Stimulated activated CD8-positive, alpha-beta memory T cell treated with anti-CD3 and anti-CD28 coated beads, Interleukin-7, amount 100 ng/mL, for 48 hours (primary cell): ENCODE measurements around the gene WDR26.
"Not testable (repeated sequence)": the region's sequence is repeated elsewhere in the genome, so short reads cannot be mapped to it uniquely, and the experiment has no call there.

ENCODE experiments used
- DNase-seq, 2 donors: peaks; one replicate each; pipeline ENCODE4 v3.0.0-alpha.2; 2020; ENCODE audit warnings: low read depth in 1 of 2; ENCODE audit errors: extremely low read depth in 1 of 2

WDR26 gene

GRCh38 chr1:224433701-224434672 is 610 bp downstream of the WDR26 start:
- DNase-seq, result no peak

GRCh38 chr1:224433041-224433691 is 1.4 kb downstream of the WDR26 start:
- no peak for DNase-seq

- no peak for DNase-seq
Measured at GRCh38 chr1:224432672-224433040, 1.9 kb downstream of the WDR26 start.

- DNase-seq, result no peak
Measured at GRCh38 chr1:224432146-224432545, 2.5 kb downstream of the WDR26 start.

- DNase-seq, result no peak
Measured at GRCh38 chr1:224431726-224432125, 2.9 kb downstream of the WDR26 start.

GRCh38 chr1:224430511-224431113 is 4.0 kb downstream of the WDR26 start:
- DNase-seq, result no peak

DNA sequence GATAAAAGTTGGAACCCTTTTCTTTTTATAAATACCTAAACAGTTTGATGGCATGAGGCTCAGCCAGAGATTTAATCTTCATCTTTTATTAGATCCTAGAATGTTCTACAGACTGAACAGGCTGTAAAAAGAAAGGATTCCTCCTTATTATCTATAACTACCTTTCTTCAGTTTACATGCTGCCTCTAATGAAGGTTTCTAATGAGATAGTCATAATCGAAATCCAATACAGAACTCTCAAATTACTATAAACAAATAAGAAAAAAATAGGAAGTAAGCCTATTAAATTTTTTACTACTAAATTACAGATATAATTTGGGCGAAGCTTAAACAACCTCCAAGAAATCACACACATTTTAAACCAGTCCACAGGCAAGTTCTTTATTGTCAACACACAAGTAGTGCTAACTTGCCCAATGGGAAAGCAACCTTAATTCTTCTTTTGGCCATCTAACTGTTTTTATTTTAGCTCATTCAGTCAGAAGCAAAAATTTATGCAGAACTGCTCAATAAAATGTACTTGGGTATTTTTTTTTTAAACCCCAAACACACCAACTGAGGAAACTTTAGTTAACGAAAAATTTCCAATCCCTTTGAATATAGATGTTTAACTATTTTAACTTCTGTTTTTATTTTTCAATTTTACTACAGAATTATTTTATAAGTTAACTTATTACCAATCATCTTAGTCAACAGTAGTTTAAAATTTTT is 4.8 kb downstream of the WDR26 start:
- no peak for DNase-seq

DNA sequence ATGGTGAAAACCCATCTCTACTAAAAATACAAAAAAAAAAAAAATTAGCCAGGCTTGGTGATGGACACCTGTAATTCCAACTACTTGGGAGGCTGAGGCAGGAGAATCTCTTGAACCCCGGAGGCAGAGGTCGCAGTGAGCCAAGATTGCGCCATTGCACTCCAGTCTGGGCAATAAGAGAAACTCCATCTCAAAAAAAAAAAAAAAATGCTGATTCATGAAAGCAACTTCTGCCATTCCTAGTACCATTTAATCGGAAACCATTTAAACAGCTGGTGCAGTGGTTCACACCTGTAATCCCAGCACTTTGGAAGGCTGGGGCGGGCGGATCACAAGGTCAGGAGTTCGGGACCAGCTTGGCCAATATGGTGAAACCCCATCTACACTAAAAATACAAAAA is 5.9 kb downstream of the WDR26 start:
- DNase-seq, result not testable (repeated sequence)

- no peak for DNase-seq
Measured at GRCh38 chr1:224427346-224427745, 7.3 kb downstream of the WDR26 start.

GRCh38 chr1:224426869-224427268 is 7.7 kb downstream of the WDR26 start:
- not testable (repeated sequence) for DNase-seq

DNA sequence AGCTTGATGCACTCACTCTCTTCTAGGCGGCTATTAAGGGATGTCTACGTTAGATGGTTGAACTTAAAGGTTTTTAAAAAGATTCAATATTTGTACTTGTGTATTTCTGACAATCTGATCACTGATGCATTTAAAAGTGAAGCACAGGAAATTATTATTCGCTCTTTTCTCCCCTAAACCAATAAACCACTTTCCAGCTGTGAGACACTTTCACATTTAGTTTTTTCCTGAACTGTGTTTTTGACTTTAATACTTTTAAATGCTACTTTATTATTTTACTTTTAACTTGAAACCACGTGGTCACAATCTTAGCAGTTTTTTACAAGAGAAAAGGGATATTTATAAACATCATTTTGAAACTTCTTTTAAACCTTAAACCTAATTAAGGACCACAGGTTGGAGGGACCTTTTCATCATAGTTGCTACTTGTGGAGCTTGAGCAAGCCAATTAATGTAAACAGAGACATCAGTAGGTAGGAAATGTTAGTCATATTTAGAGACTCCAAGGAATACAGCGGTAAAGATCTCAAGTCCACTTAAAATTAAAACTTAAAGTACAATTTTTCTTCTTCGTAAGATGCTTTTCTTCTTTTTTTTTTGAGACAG is 9.2 kb downstream of the WDR26 start:
- DNase-seq, result no peak

DNA sequence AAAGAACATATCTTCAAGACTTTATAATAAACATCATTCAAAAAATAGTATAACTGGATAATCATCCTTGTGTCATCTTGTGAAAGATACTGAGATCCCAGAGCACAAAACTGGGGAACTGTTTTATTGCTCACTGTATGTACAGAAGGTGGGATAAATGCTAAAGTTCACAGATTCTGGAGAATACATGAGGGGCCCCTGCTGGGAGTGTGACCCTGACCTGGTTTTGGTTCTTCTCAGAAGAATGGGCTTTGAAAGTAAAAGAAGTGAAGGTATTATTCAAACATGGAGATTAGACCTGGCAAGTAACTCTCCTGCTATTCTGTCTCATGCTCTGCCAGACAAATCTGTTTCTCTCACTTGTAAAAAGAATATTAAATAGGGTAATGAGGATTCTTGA is 14.5 kb downstream of the WDR26 start:
- DNase-seq, result no peak

DNA sequence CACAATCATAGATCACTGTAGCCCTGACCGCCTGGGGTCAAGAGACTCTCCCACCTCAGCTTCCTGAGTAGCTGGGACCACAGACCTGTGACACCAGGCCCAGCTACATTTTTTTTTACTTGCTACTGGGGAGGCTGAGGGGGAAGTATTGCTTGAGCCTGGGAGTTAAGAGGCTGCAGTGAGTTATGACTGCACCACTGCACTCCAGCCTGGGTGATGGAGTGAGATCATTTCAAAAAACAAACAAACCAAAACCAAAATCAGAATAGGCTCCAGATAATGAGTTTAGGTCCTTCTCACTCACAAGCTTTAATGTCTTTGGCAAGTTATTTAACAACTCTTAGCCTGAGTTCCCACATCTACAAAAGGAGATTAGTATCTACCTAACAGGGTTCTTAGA is 22.8 kb downstream of the WDR26 start:
- no peak for DNase-seq

DNA sequence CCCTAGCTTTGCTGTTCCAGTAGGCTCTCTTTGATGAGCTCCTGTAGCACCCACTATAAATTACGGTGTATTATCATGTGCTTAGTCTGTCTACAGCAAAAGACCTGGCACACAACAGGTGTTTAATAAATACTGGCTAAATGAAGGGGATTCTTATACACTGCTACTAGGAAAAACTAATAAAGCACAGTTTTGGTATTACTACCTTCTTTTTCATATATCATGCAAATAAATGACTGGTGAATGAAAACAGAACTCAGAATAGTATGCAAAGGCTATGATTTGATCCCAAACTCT is 26.4 kb downstream of the WDR26 start:
- no peak for DNase-seq

- DNase-seq, result no peak
Measured at GRCh38 chr1:224407571-224408293, 26.9 kb downstream of the WDR26 start.

- DNase-seq, result no peak
Measured at GRCh38 chr1:224406216-224406615, 28.4 kb downstream of the WDR26 start.

DNA sequence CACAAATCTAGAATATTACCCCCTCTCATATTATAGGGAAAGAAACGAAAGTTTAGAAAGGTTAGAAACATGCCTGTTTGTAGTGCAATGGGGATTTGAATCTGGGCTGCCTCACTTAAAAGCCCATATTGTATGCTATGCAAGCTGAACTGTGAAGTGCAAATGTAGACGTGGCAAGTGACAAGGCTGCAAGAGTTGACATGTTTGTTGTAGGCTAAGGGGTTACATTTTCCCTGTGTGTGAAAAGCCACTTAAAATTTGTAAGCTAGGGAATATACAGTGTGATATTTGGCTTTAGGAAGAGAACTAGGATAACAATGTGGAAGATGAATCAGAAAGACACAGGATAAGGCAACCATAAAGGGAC is 29.0 kb downstream of the WDR26 start:
- no peak for DNase-seq

DNA sequence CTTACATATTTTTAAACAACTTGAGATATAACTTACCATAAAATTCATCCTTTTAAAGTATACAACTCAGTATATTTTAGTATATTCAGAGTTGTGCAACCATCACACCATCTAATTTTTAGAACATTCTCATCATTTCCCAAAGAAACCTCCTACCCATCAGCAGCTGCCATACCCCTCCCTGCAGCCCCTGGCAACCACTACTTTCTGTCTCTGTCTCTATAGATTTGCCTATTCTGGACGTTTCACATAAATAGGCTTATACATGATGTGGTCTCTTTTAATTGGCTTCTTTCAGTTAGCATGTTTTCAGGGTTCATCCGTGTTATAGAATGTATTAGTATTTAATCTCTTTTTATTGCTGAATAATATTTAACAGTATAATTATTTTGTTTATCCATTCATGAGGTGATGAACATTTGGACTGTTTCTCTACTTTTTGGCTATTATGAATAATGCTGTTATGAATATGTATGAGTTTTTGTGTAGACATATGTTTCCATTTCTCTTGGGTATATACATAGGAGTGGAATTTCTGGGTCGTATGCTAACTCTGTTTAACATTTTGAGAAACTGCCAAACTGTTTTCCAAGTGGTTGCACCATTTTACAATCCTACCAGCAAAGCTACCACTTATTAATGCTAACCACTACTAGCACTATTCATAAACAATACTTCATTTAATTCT is 29.5 kb downstream of the WDR26 start:
- DNase-seq, result no peak

GRCh38 chr1:224402472-224403036 is 32.0 kb downstream of the WDR26 start:
- DNase-seq, result no peak
